ENCODE data around the gene IGSF21. TPM values are rescaled to one million over a fixed set of nuclear protein-coding genes. Genes with fewer than 3 reads are reported as not detected.

Gene IGSF21
- total RNA-seq, 1 experiment from 2014 or later: not detected

- intact Hi-C loops (cut with micrococcal nuclease; ENCODE audit: unreplicated experiment): no loop called here
- TF ChIP-seq CTCF (IDR thresholded peaks at IDR 0.05; ENCODE audit: unreplicated experiment): no peak
- no peaks in the 10 kb centered on the region for H3K9me3 Mint-ChIP-seq (ENCODE audit: low read depth, unreplicated experiment)
- no peak overlapping the region for H3K4me3 Mint-ChIP-seq (ENCODE audit: low read depth, unreplicated experiment)
- no peak overlapping the region for H3K27ac Mint-ChIP-seq (ENCODE audit: unreplicated experiment)
- no peaks in the 10 kb centered on the region for H3K36me3 Mint-ChIP-seq (ENCODE audit: insufficient read depth, unreplicated experiment)
- H3K27me3 Mint-ChIP-seq (ENCODE audit: unreplicated experiment): peaks cover 54% of the 10 kb centered on the region
- no TSS peak for BruUV-seq (replicated peaks)
- H3K4me1 Mint-ChIP-seq (ENCODE audit: low read depth, unreplicated experiment): no peaks in the 10 kb centered on the region
- no peak for DNase-seq
- CTCF ChIA-PET: interaction anchor here (0.6 kb wide), 1 partner anchor 81 kb away, joined by 3 read pairs; no protein-coding TSS in a partner anchor
These were observed 243.1 kb downstream of the IGSF21 start for GRCh38 chr1:18350747-18351146.

- Mint-ChIP-seq H3K9me3 (ENCODE audit: low read depth, unreplicated experiment) (no peaks in the 10 kb centered on the region), H3K27me3 (ENCODE audit: unreplicated experiment) (peaks cover 64% of the 10 kb centered on the region), H3K27ac (ENCODE audit: unreplicated experiment) (no peak overlapping the region), H3K4me1 (ENCODE audit: low read depth, unreplicated experiment) (no peaks in the 10 kb centered on the region), H3K36me3 (ENCODE audit: insufficient read depth, unreplicated experiment) (no peaks in the 10 kb centered on the region), H3K4me3 (ENCODE audit: low read depth, unreplicated experiment) (no peak overlapping the region)
- BruUV-seq (replicated peaks): no TSS peak
- no peak for TF ChIP-seq CTCF (IDR thresholded peaks at IDR 0.05; ENCODE audit: unreplicated experiment)
- DNase-seq: no peak
- intact Hi-C loops (cut with micrococcal nuclease; ENCODE audit: unreplicated experiment): no loop called here
- CTCF ChIA-PET: no interaction called here
These were observed 244.1 kb downstream of the IGSF21 start for GRCh38 chr1:18351735-18352134.

GRCh38 chr1:18352636-18353265, 245.2 kb downstream of the IGSF21 start:
- CTCF ChIA-PET: interaction anchor here (0.6 kb wide), 2 partner anchors 132 to 612 kb away, joined by 3 to 5 read pairs; no protein-coding TSS in a partner anchor
- no TSS peak for BruUV-seq (replicated peaks)
- Mint-ChIP-seq H3K4me1 (ENCODE audit: low read depth, unreplicated experiment) (no peaks in the 10 kb centered on the region), H3K36me3 (ENCODE audit: insufficient read depth, unreplicated experiment) (no peaks in the 10 kb centered on the region), H3K27me3 (ENCODE audit: unreplicated experiment) (peaks cover 74% of the 10 kb centered on the region), H3K4me3 (ENCODE audit: low read depth, unreplicated experiment) (no peak overlapping the region), H3K27ac (ENCODE audit: unreplicated experiment) (no peak overlapping the region), H3K9me3 (ENCODE audit: low read depth, unreplicated experiment) (no peaks in the 10 kb centered on the region)
- TF ChIP-seq CTCF (IDR thresholded peaks at IDR 0.05; ENCODE audit: unreplicated experiment): no peak
- intact Hi-C loops (cut with micrococcal nuclease; ENCODE audit: unreplicated experiment): no loop called here
- no peak for DNase-seq

- intact Hi-C loops (cut with micrococcal nuclease; ENCODE audit: unreplicated experiment): no loop called here
- peaks cover 81% of the 10 kb centered on the region for H3K27me3 Mint-ChIP-seq (ENCODE audit: unreplicated experiment)
- DNase-seq: no peak
- H3K9me3 Mint-ChIP-seq (ENCODE audit: low read depth, unreplicated experiment): no peaks in the 10 kb centered on the region
- no peaks in the 10 kb centered on the region for H3K36me3 Mint-ChIP-seq (ENCODE audit: insufficient read depth, unreplicated experiment)
- no peak for TF ChIP-seq CTCF (IDR thresholded peaks at IDR 0.05; ENCODE audit: unreplicated experiment)
- H3K4me1 Mint-ChIP-seq (ENCODE audit: low read depth, unreplicated experiment): no peaks in the 10 kb centered on the region
- no peak overlapping the region for H3K4me3 Mint-ChIP-seq (ENCODE audit: low read depth, unreplicated experiment)
- CTCF ChIA-PET: no interaction called here
- no TSS peak for BruUV-seq (replicated peaks)
- no peak overlapping the region for H3K27ac Mint-ChIP-seq (ENCODE audit: unreplicated experiment)
These were observed 245.9 kb downstream of the IGSF21 start for GRCh38 chr1:18353528-18353927.
